Measurements from ENCODE around the gene REPS1. TPM values are rescaled to one million over a fixed set of nuclear protein-coding genes. Genes with fewer than 3 reads are reported as not detected.

The REPS1 gene
- total and polyA plus RNA-seq, 2 of the 13 experiments (the other 11 are each of a cell fraction or from before 2014, with no cell fraction given), result 36.4 to 38.3 TPM

DNA sequence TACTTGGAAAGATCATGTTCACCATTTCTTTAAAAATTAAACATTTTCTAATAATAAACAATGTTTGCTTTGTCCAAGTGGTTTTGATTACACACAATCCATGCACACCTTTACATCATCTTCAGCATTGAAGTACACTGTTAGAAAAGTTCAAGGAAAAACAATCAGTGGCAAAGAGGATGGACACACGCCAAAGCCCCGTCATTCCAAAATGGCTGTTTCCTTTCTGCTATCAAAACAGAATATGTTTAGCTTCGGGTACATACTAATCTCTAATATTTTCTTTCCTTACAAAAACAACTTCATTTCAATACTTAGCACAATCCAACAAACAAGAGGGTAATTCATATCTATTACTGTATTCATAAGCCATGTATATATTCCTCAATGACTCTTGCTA is 24.5 kb downstream of the REPS1 start:
- no peak for ATAC-seq
- Histone ChIP-seq H3K4me3 (replicated peaks in 1 of 3; ENCODE audit: insufficient read depth in 1 of 3, low read depth in 2 of 3, low read length in 3 of 3) (no peak overlapping the region), H3K4me1 (ENCODE audit: insufficient read depth, low read length) (peaks cover 6% of the 10 kb centered on the region), H4K20me1 (ENCODE audit: insufficient read depth, low read length) (no peaks in the 10 kb centered on the region), H3K9me3 (ENCODE audit: low read length) (no peaks in the 10 kb centered on the region), H3K36me3 (replicated peaks in 1 of 2; ENCODE audit: control insufficient read depth in 1 of 2, insufficient read depth in 2 of 2, low read length in 2 of 2) (no peaks in the 10 kb centered on the region), H3K27me3 (ENCODE audit: control insufficient read depth in 1 of 2, insufficient read depth in 2 of 2, low read length in 2 of 2) (no peaks in the 10 kb centered on the region), H3K79me2 (ENCODE audit: insufficient read depth, low read length) (peaks cover 69% of the 10 kb centered on the region), H2AFZ (ENCODE audit: low read length) (no peak overlapping the region), H3K9ac (ENCODE audit: insufficient read depth, low read depth, low read length) (no peak overlapping the region), H3K27ac (ENCODE audit: extremely low read length, insufficient read depth, low read length) (no peak overlapping the region), H3K4me2 (ENCODE audit: low read depth, low read length) (no peak overlapping the region)
- ChIA-PET CTCF (ENCODE audit: low intra/inter-chr PET ratio, low total read pairs) (no interaction called here), POLR2A (no interaction called here)
- DNase-seq (ENCODE audit: low spot score), result no peak
- no TSS peak for BruUV-seq (replicated peaks)
- no peak for FAIRE-seq
- intact Hi-C loops (cut with micrococcal nuclease; ENCODE audit: unreplicated experiment) (no loop called here), in situ Hi-C loops (cut with HindIII; ENCODE audit: extremely low pct_ligation_motif_present, low pct_unique_long_range_greater_than_20kb) (no loop called here)
- no peak for TF ChIP-seq FOXK2 (IDR thresholded peaks at IDR 0.05)
- no peak for TF ChIP-seq JUN (CRISPR knock-in tag; IDR thresholded peaks at IDR 0.05)
- TF ChIP-seq ELF4 (CRISPR knock-in tag; IDR thresholded peaks at IDR 0.05; ENCODE audit: borderline replicate concordance), result no peak
- no peak for TF ChIP-seq ZNF569 (CRISPR knock-in tag; IDR thresholded peaks at IDR 0.05; ENCODE audit: borderline replicate concordance)
- TF ChIP-seq, protein P1, sequence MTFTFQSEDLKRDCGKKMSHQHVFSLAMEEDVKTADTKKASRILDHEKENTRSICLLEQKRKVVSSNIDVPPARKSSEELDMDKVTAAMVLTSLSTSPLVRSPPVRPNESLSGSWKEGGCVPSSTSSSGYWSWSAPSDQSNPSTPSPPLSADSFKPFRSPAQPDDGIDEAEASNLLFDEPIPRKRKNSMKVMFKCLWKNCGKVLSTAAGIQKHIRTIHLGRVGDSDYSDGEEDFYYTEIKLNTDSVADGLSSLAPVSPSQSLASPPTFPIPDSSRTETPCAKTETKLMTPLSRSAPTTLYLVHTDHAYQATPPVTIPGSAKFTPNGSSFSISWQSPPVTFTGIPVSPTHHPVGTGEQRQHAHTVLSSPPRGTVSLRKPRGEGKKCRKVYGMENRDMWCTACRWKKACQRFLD (CRISPR knock-in tag; IDR thresholded peaks at IDR 0.05; ENCODE audit: borderline replicate concordance), result no peak
- no peak for TF ChIP-seq ZNF225 (CRISPR knock-in tag; IDR thresholded peaks at IDR 0.05)
- TF ChIP-seq, protein P2, sequence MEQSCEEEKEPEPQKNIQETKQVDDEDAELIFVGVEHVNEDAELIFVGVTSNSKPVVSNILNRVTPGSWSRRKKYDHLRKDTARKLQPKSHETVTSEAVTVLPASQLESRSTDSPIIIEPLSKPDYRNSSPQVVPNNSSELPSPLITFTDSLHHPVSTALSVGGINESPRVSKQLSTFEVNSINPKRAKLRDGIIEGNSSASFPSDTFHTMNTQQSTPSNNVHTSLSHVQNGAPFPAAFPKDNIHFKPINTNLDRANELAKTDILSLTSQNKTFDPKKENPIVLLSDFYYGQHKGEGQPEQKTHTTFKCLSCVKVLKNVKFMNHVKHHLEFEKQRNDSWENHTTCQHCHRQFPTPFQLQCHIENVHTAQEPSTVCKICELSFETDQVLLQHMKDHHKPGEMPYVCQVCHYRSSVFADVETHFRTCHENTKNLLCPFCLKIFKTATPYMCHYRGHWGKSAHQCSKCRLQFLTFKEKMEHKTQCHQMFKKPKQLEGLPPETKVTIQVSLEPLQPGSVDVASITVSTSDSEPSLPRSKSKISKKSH (CRISPR knock-in tag; IDR thresholded peaks at IDR 0.05; ENCODE audit: borderline replicate concordance), result no peak
- TF ChIP-seq SOX6 (IDR thresholded peaks at IDR 0.05), result no peak
- no peak for TF ChIP-seq SOX6 (CRISPR knock-in tag; IDR thresholded peaks at IDR 0.05)
- no peak for TF ChIP-seq HOXA5 (CRISPR knock-in tag; IDR thresholded peaks at IDR 0.05)
- no peak for TF ChIP-seq NCOA5 (CRISPR knock-in tag; IDR thresholded peaks at IDR 0.05)
- TF ChIP-seq, protein P3, sequence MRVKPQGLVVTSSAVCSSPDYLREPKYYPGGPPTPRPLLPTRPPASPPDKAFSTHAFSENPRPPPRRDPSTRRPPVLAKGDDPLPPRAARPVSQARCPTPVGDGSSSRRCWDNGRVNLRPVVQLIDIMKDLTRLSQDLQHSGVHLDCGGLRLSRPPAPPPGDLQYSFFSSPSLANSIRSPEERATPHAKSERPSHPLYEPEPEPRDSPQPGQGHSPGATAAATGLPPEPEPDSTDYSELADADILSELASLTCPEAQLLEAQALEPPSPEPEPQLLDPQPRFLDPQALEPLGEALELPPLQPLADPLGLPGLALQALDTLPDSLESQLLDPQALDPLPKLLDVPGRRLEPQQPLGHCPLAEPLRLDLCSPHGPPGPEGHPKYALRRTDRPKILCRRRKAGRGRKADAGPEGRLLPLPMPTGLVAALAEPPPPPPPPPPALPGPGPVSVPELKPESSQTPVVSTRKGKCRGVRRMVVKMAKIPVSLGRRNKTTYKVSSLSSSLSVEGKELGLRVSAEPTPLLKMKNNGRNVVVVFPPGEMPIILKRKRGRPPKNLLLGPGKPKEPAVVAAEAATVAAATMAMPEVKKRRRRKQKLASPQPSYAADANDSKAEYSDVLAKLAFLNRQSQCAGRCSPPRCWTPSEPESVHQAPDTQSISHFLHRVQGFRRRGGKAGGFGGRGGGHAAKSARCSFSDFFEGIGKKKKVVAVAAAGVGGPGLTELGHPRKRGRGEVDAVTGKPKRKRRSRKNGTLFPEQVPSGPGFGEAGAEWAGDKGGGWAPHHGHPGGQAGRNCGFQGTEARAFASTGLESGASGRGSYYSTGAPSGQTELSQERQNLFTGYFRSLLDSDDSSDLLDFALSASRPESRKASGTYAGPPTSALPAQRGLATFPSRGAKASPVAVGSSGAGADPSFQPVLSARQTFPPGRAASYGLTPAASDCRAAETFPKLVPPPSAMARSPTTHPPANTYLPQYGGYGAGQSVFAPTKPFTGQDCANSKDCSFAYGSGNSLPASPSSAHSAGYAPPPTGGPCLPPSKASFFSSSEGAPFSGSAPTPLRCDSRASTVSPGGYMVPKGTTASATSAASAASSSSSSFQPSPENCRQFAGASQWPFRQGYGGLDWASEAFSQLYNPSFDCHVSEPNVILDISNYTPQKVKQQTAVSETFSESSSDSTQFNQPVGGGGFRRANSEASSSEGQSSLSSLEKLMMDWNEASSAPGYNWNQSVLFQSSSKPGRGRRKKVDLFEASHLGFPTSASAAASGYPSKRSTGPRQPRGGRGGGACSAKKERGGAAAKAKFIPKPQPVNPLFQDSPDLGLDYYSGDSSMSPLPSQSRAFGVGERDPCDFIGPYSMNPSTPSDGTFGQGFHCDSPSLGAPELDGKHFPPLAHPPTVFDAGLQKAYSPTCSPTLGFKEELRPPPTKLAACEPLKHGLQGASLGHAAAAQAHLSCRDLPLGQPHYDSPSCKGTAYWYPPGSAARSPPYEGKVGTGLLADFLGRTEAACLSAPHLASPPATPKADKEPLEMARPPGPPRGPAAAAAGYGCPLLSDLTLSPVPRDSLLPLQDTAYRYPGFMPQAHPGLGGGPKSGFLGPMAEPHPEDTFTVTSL (CRISPR knock-in tag; IDR thresholded peaks at IDR 0.05; ENCODE audit: borderline replicate concordance), result no peak
- 96% methylated on average over 3 of the region's 3 CpGs for WGBS (ENCODE audit: low lambda C conversion rate)
